Dermis blood vessel endothelial cell (primary cell): ENCODE measurements around the gene OSBPL3. TPM values are rescaled to one million over a fixed set of nuclear protein-coding genes. Genes with fewer than 3 reads are reported as not detected.
"Not testable (repeated sequence)": the region's sequence is repeated elsewhere in the genome, so short reads cannot be mapped to it uniquely, and the experiment has no call there.

Experiments used
- DNase-seq: peaks from one replicate; pipeline ENCODE4 v3.0.0; 2010
- total RNA-seq: library from RNA; depleted of rRNA; stranded (reverse); fragments of >200 nt; gene quantifications from 2 replicates; pipeline ENCODE4 v1.2.3, GENCODE V29; 2014

The OSBPL3 gene
- total RNA-seq, 1 donor from 2014 or later, result 25.2 TPM

- DNase-seq, result peak; percentile 57
These were observed 153.9 kb downstream of the OSBPL3 start for GRCh38 chr7:24825931-24826661.

GRCh38 chr7:24825381-24825794 lies 154.6 kb downstream of the OSBPL3 start:
- DNase-seq, result no peak

GRCh38 chr7:24824896-24825295 lies 155.1 kb downstream of the OSBPL3 start:
- no peak for DNase-seq

GRCh38 chr7:24824400-24824799 lies 155.6 kb downstream of the OSBPL3 start:
- no peak for DNase-seq

GRCh38 chr7:24821754-24822054 lies 158.3 kb downstream of the OSBPL3 start:
- DNase-seq, result no peak

- DNase-seq, result peak; percentile 84
These were observed 158.8 kb downstream of the OSBPL3 start for GRCh38 chr7:24821045-24821753.

GRCh38 chr7:24820730-24821044 lies 159.3 kb downstream of the OSBPL3 start:
- peak; percentile 62 for DNase-seq

GRCh38 chr7:24819916-24820689 lies 159.9 kb downstream of the OSBPL3 start:
- DNase-seq, result peak; percentile 95

GRCh38 chr7:24817339-24817738 lies 162.6 kb downstream of the OSBPL3 start:
- no peak for DNase-seq

GRCh38 chr7:24816868-24817267 lies 163.1 kb downstream of the OSBPL3 start:
- DNase-seq, result no peak

GRCh38 chr7:24812305-24812945 lies 167.6 kb downstream of the OSBPL3 start:
- DNase-seq, result peak; percentile 74

- DNase-seq, result no peak
These were observed 171.5 kb downstream of the OSBPL3 start for GRCh38 chr7:24808518-24808917.

GRCh38 chr7:24802300-24802699 lies 177.7 kb downstream of the OSBPL3 start:
- DNase-seq, result no peak

- DNase-seq, result no peak
These were observed 178.1 kb downstream of the OSBPL3 start for GRCh38 chr7:24801883-24802282.

- DNase-seq, result no peak
These were observed 179.3 kb downstream of the OSBPL3 start for GRCh38 chr7:24800667-24801066.

GRCh38 chr7:24800073-24800472 lies 179.9 kb downstream of the OSBPL3 start:
- no peak for DNase-seq

- no peak for DNase-seq
These were observed 180.5 kb downstream of the OSBPL3 start for GRCh38 chr7:24799506-24799905.

GRCh38 chr7:24798261-24798660 lies 181.7 kb downstream of the OSBPL3 start:
- DNase-seq, result no peak

- DNase-seq, result no peak
These were observed 182.7 kb downstream of the OSBPL3 start for GRCh38 chr7:24797270-24797669.

- no peak for DNase-seq
These were observed 184.6 kb downstream of the OSBPL3 start for GRCh38 chr7:24795407-24795767.

GRCh38 chr7:24794751-24795406 lies 185.1 kb downstream of the OSBPL3 start:
- not testable (repeated sequence) for DNase-seq

- no peak for DNase-seq
These were observed 185.9 kb downstream of the OSBPL3 start for GRCh38 chr7:24793982-24794648.
